ENCODE measurements around the gene ARID4B. TPM values are rescaled to one million over a fixed set of nuclear protein-coding genes. Genes with fewer than 3 reads are reported as not detected.
"Not testable (repeated sequence)": the region's sequence is repeated elsewhere in the genome, so short reads cannot be mapped to it uniquely, and the experiment has no call there.

ARID4B gene
- total RNA-seq, 1 experiment from 2014 or later = 34.2 TPM

GRCh38 chr1:235368428-235368827 lies 40.4 kb upstream of the ARID4B start:
- H3K27ac Mint-ChIP-seq (ENCODE audit: unreplicated experiment) = peak overlapping the region; percentile 98
- POLR2A ChIA-PET = no interaction called here
- Histone ChIP-seq H3K4me1 (peaks cover 12% of the 10 kb centered on the region; the same call in 1 of the 2 replicates), H3K9me3 (no peaks in the 10 kb centered on the region), H3K4me3 (ENCODE audit: low read depth, low read length) (peak overlapping the region; percentile 62), H3K27me3 (replicated peaks; ENCODE audit: control insufficient read depth, insufficient read depth, low read length) (no peaks in the 10 kb centered on the region), H3K36me3 (ENCODE audit: control insufficient read depth, insufficient read depth, low read length) (no peaks in the 10 kb centered on the region)
- no TSS peak for BruUV-seq (replicated peaks)
- no peak for DNase-seq
- peak overlapping the region; percentile 99 for H3K4me3 Mint-ChIP-seq (ENCODE audit: unreplicated experiment)
- peaks cover 22% of the 10 kb centered on the region for H3K4me1 Mint-ChIP-seq (ENCODE audit: low read depth, unreplicated experiment)
- no peaks in the 10 kb centered on the region for H3K27me3 Mint-ChIP-seq (ENCODE audit: insufficient read depth, unreplicated experiment)
- CTCF ChIA-PET = no interaction called here
- peaks cover 32% of the 10 kb centered on the region for H3K36me3 Mint-ChIP-seq (ENCODE audit: insufficient read depth, unreplicated experiment)
- no peak for TF ChIP-seq CTCF (IDR thresholded peaks at IDR 0.05; ENCODE audit: insufficient read depth in 1 of 2, low read depth in 1 of 2, low read length in 1 of 2, severe bottlenecking in 1 of 2, unreplicated experiment in 1 of 2)
- H3K9me3 Mint-ChIP-seq (ENCODE audit: unreplicated experiment) = no peaks in the 10 kb centered on the region
- intact Hi-C loops (cut with micrococcal nuclease; ENCODE audit: unreplicated experiment) = no loop called here

DNA sequence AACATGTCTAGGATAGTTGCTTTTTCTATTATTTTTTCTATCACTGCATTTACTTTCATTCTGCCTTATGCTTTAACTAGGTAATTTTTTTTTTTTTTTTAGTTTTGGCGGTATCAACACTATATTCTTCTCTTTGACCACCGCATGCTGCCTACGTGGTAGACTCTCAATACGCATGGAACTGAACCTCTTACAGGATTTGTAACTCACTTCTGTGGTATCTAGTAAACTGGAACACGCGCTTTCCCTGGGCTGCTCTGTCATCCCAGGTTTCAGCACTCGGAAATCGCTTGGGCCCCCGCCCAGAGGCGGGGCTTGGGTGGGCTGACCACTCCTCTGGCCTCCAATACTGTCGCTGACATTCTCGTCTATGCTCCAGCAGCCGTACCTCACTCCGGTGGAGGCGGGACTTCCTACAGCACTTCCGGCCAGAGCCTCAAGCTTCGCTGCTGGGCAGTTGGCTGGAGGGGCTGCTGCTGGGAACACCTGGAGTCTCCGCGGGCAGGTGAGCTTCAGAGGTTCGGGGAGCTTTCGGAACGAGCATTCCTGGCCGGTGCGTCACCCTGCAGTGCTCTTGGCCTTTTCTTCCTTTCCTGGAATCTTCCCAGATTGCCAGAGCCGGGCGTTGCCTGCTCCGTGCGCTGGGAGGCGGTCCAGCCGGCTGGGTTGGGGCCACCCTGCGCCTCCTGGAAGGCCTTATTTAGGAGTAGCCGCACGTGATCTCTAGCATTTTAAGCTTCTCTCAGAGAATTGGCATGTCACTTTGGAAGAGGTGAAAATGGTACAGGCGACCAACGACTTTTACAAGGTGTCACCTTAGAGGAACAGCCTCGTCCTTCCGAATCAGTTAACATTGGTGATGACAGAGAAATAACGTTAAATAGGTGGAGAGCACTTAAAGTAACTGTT lies 39.3 kb upstream of the ARID4B start, which contains the start of gene TBCE:
Gene TBCE, plus strand, starts transcription at position 428 of the 909 bp plus-strand sequence. CDS start 12,623 bp downstream, outside the sequence.
- H3K27ac Mint-ChIP-seq (ENCODE audit: unreplicated experiment) = peak within 1 kb of the TSS; percentile 98
- intact Hi-C loops (cut with micrococcal nuclease; ENCODE audit: unreplicated experiment) = loop anchor here (1.0 kb wide), 4 partner anchors 39 to 137 kb away; partner anchors contain the start of genes ARID4B, B3GALNT2 and GGPS1
- H3K36me3 ChIP-seq (ENCODE audit: control insufficient read depth, insufficient read depth, low read length) = no peaks in the 10 kb centered on the region
- BruUV-seq (replicated peaks) = no TSS peak
- no peaks in the 10 kb centered on the region for H3K27me3 ChIP-seq (replicated peaks; ENCODE audit: control insufficient read depth, insufficient read depth, low read length)
- TF ChIP-seq CTCF (IDR thresholded peaks at IDR 0.05; ENCODE audit: insufficient read depth in 1 of 2, low read depth in 1 of 2, low read length in 1 of 2, severe bottlenecking in 1 of 2, unreplicated experiment in 1 of 2) = no peak
- H3K4me3 Mint-ChIP-seq (ENCODE audit: unreplicated experiment) = peak within 1 kb of the TSS; percentile 99
- peaks cover 12% of the 10 kb centered on the region; the same call in 1 of the 2 replicates for H3K4me1 ChIP-seq
- CTCF ChIA-PET = interaction anchor here (0.7 to 1.3 kb wide), 5 partner anchors 39 to 114 kb away, joined by 3 to 10 read pairs (median 4); partner anchors contain the start of genes ARID4B and GGPS1
- peaks cover 22% of the 10 kb centered on the region for H3K4me1 Mint-ChIP-seq (ENCODE audit: low read depth, unreplicated experiment)
- POLR2A ChIA-PET = interaction anchor here (0.5 to 1.5 kb wide), 19 partner anchors 9 to 767 kb away, joined by 3 to 19 read pairs (median 3); partner anchors contain the start of genes ARID4B, B3GALNT2, GGPS1 and RBM34
- H3K4me3 ChIP-seq (ENCODE audit: low read depth, low read length) = peak within 1 kb of the TSS; percentile 62
- no peaks in the 10 kb centered on the region for H3K9me3 ChIP-seq
- peaks cover 21% of the 10 kb centered on the region for H3K36me3 Mint-ChIP-seq (ENCODE audit: insufficient read depth, unreplicated experiment)
- no peaks in the 10 kb centered on the region for H3K9me3 Mint-ChIP-seq (ENCODE audit: unreplicated experiment)
- DNase-seq = peak; percentile 99
- H3K27me3 Mint-ChIP-seq (ENCODE audit: insufficient read depth, unreplicated experiment) = no peaks in the 10 kb centered on the region

DNA sequence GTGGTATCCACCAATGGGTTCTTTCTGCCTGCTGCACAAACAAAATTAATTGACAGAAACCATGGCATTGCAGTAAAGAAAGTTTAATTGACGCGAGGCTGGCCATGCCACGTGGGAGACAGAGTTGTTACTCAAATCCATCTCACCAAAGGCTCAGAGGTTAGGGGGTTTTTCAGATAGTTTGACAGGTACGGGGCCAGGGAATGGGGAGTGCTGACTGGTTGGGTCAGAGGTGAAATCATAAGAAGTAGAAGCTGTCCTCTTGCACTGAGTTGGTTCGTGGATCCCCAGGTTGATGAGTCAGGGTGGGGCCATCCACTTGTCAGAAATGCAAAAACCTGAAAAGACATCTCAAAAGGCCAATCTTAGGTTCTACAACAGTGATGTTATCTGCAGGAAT lies 38.3 kb upstream of the ARID4B start:
- H3K4me3 ChIP-seq (ENCODE audit: low read depth, low read length) = peak overlapping the region; percentile 62
- BruUV-seq (replicated peaks) = no TSS peak
- Mint-ChIP-seq H3K27ac (ENCODE audit: unreplicated experiment) (peak overlapping the region; percentile 98), H3K9me3 (ENCODE audit: unreplicated experiment) (no peaks in the 10 kb centered on the region), H3K36me3 (ENCODE audit: insufficient read depth, unreplicated experiment) (peaks cover 16% of the 10 kb centered on the region), H3K4me3 (ENCODE audit: unreplicated experiment) (peak overlapping the region; percentile 99), H3K27me3 (ENCODE audit: insufficient read depth, unreplicated experiment) (no peaks in the 10 kb centered on the region), H3K4me1 (ENCODE audit: low read depth, unreplicated experiment) (peaks cover 22% of the 10 kb centered on the region)
- DNase-seq = no peak
- no peaks in the 10 kb centered on the region for H3K36me3 ChIP-seq (ENCODE audit: control insufficient read depth, insufficient read depth, low read length)
- ChIA-PET CTCF (no interaction called here), POLR2A (interaction anchor here (1.5 kb wide), 1 partner anchor 49 kb away, joined by 3 read pairs; no protein-coding TSS in a partner anchor)
- no peak for TF ChIP-seq CTCF (IDR thresholded peaks at IDR 0.05; ENCODE audit: insufficient read depth in 1 of 2, low read depth in 1 of 2, low read length in 1 of 2, severe bottlenecking in 1 of 2, unreplicated experiment in 1 of 2)
- H3K9me3 ChIP-seq = no peaks in the 10 kb centered on the region
- peaks cover 12% of the 10 kb centered on the region; the same call in 1 of the 2 replicates for H3K4me1 ChIP-seq
- no peaks in the 10 kb centered on the region for H3K27me3 ChIP-seq (replicated peaks; ENCODE audit: control insufficient read depth, insufficient read depth, low read length)
- intact Hi-C loops (cut with micrococcal nuclease; ENCODE audit: unreplicated experiment) = no loop called here

GRCh38 chr1:235364189-235364588 lies 36.2 kb upstream of the ARID4B start:
- DNase-seq; intact Hi-C loops (cut with micrococcal nuclease; ENCODE audit: unreplicated experiment); H3K9me3 ChIP-seq; CTCF ChIA-PET; H3K27me3 Mint-ChIP-seq (ENCODE audit: insufficient read depth, unreplicated experiment); H3K27ac Mint-ChIP-seq (ENCODE audit: unreplicated experiment); H3K4me3 ChIP-seq (ENCODE audit: low read depth, low read length); H3K9me3 Mint-ChIP-seq (ENCODE audit: unreplicated experiment); H3K36me3 ChIP-seq (ENCODE audit: control insufficient read depth, insufficient read depth, low read length); H3K4me3 Mint-ChIP-seq (ENCODE audit: unreplicated experiment); BruUV-seq (replicated peaks); H3K27me3 ChIP-seq (replicated peaks; ENCODE audit: control insufficient read depth, insufficient read depth, low read length): not testable (repeated sequence)
- peaks cover 16% of the 10 kb centered on the region for H3K36me3 Mint-ChIP-seq (ENCODE audit: insufficient read depth, unreplicated experiment)
- POLR2A ChIA-PET = interaction anchor here (0.9 kb wide), 1 partner anchor 36 kb away, joined by 7 read pairs; the partner anchor contains the start of gene ARID4B
- H3K4me1 Mint-ChIP-seq (ENCODE audit: low read depth, unreplicated experiment) = peaks cover 14% of the 10 kb centered on the region
- H3K4me1 ChIP-seq = peaks cover 12% of the 10 kb centered on the region; the same call in 1 of the 2 replicates
